HepG2 (cell line): ENCODE measurements around the gene DBNDD2. TPM values are rescaled to one million over a fixed set of nuclear protein-coding genes. Genes with fewer than 3 reads are reported as not detected.
A peak's percentile ranks its signal among the peaks of the same experiment; 100 is the strongest.

Source experiments
- BHLHE40 ChIP-seq: IDR thresholded peaks from 2 replicates; pipeline ENCODE4 v1.6.1; 2011; ENCODE audit warnings: low read length, improper control_type of control experiment
- MED13 ChIP-seq: sonication (generic); formaldehyde crosslinking; IDR thresholded peaks from 2 replicates; pipeline ENCODE4 v1.5.0; 2020; ENCODE audit warnings: missing genetic modification reagents
- NR2F1 ChIP-seq, 2 experiments: fragments of 450-650 bp in 1 of 2; formaldehyde crosslinking in 1 of 2; IDR thresholded peaks; 2 replicates each; pipeline versions ENCODE4 v1.5.0 to v1.6.1; 2016 to 2020; ENCODE audit warnings: mild to moderate bottlenecking in 1 of 2, missing compliant biosample characterization in 1 of 2, missing genetic modification reagents in 1 of 2, moderate library complexity in 1 of 2
- RAD21 ChIP-seq: fragments of 450-650 bp; formaldehyde crosslinking; IDR thresholded peaks from 2 replicates; pipeline ENCODE4 v1.5.0; 2020; ENCODE audit warnings: mild to moderate bottlenecking
- SALL1 ChIP-seq: sonication (generic); formaldehyde crosslinking; IDR thresholded peaks from 2 replicates; pipeline ENCODE4 v1.8.0; 2022; ENCODE audit warnings: mild to moderate bottlenecking, missing genetic modification reagents
- ZNF12 ChIP-seq: sonication (generic); formaldehyde crosslinking; IDR thresholded peaks from 2 replicates; pipeline ENCODE4 v1.5.0; 2020; ENCODE audit warnings: missing genetic modification reagents
- ZNF235 ChIP-seq: sonication (generic); formaldehyde crosslinking; IDR thresholded peaks from 2 replicates; pipeline ENCODE4 v1.8.1; 2023; ENCODE audit warnings: mild to moderate bottlenecking, missing genetic modification reagents, borderline replicate concordance
- ZNF556 ChIP-seq: sonication (generic); formaldehyde crosslinking; IDR thresholded peaks from 2 replicates; pipeline ENCODE4 v1.4.0; 2020; ENCODE audit warnings: mild to moderate bottlenecking, missing genetic modification reagents, borderline replicate concordance
- ZSCAN21 ChIP-seq: sonication (generic); formaldehyde crosslinking; IDR thresholded peaks from 2 replicates; pipeline ENCODE4 v1.8.0; 2022; ENCODE audit warnings: mild to moderate bottlenecking, missing genetic modification reagents, moderate library complexity, borderline replicate concordance
- polyA plus RNA-seq, 8 experiments: library from polyadenylated mRNA; depleted of rRNA in 3 of 8; stranded (reverse) in 7 of 8; unstranded in 1 of 8; fragments of >200 nt; fragmentation: Illumina TruSeq in 4 of 8; extraction: Trizol in 4 of 8; gene quantifications; 2 replicates each; pipeline versions ENCODE4 v1.2.1 to v1.2.3, GENCODE V29; 2011 to 2016; ENCODE audit warnings: low read depth in 4 of 8, missing spikeins in 1 of 8, mixed read lengths in 1 of 8; ENCODE audit not compliant: insufficient read depth in 1 of 8
- total RNA-seq, 5 experiments: library from RNA; depleted of rRNA; stranded (reverse); fragments of >200 nt; fragmentation: Illumina TruSeq; extraction: Trizol; gene quantifications; 2 replicates each; pipeline ENCODE4 v1.2.3, GENCODE V29; 2016; ENCODE audit warnings: low read depth in 1 of 5
- TF ChIP-seq, protein P1 (sequence below): sonication (generic); formaldehyde crosslinking; IDR thresholded peaks from 2 replicates; pipeline ENCODE4 v1.4.0; 2020; ENCODE audit warnings: missing genetic modification reagents, mild to moderate bottlenecking, borderline replicate concordance
- TF ChIP-seq, protein P2 (sequence below): sonication (generic); formaldehyde crosslinking; IDR thresholded peaks from 2 replicates; pipeline ENCODE4 v1.5.1; 2020; ENCODE audit warnings: missing genetic modification reagents, mild to moderate bottlenecking, borderline replicate concordance
- TF ChIP-seq, protein P3 (sequence below): sonication (generic); formaldehyde crosslinking; IDR thresholded peaks from 2 replicates; pipeline ENCODE4 v1.4.0; 2020; ENCODE audit warnings: low read depth, mild to moderate bottlenecking, missing genetic modification reagents
- TF ChIP-seq, protein P4 (sequence below): IDR thresholded peaks from 2 replicates; pipeline ENCODE4 v1.6.1; 2016; ENCODE audit warnings: mild to moderate bottlenecking
- TF ChIP-seq, protein P5 (sequence below): sonication (generic); formaldehyde crosslinking; IDR thresholded peaks from 2 replicates; pipeline ENCODE4 v1.4.0; 2020; ENCODE audit warnings: mild to moderate bottlenecking, missing genetic modification reagents
- TF ChIP-seq, protein P6 (sequence below): IDR thresholded peaks from 2 replicates; pipeline ENCODE4 v1.6.1; 2016; ENCODE audit warnings: low read depth, borderline replicate concordance

The DBNDD2 gene
- total and polyA plus RNA-seq, 2 of the 13 experiments (the other 11 are each of a cell fraction or from before 2014, with no cell fraction given): 16.7 to 47.6 TPM

DNA sequence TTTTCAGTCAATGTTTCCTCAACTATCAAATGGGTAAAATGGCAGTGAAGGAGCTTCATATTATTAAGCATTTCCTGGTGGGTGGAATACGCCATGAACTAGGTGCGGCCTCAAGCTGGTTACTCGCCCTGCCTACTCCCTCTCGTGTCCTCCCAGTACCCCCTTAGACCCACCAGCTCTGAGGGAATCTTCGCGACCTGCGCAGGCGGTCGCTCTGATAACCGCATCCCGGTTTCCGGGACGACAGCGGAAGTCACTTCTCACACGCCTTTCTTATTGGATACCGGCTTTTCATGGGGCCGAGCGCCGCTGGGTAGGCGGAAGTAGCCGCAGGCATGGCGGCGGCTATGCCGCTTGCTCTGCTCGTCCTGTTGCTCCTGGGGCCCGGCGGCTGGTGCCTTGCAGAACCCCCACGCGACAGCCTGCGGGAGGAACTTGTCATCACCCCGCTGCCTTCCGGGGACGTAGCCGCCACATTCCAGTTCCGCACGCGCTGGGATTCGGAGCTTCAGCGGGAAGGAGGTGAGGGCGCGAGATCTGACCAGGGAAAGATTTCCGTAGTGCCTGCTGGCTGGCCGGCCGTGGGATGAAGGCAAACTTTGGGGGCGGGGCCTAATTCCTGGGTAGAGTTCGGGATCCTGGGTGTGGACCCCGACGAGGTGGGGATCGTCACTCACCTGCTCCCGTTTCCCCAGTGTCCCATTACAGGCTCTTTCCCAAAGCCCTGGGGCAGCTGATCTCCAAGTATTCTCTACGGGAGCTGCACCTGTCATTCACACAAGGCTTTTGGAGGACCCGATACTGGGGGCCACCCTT is 7.9 kb downstream of the DBNDD2 start, which contains the start of gene PIGT (continued):
- TF ChIP-seq, protein P1, sequence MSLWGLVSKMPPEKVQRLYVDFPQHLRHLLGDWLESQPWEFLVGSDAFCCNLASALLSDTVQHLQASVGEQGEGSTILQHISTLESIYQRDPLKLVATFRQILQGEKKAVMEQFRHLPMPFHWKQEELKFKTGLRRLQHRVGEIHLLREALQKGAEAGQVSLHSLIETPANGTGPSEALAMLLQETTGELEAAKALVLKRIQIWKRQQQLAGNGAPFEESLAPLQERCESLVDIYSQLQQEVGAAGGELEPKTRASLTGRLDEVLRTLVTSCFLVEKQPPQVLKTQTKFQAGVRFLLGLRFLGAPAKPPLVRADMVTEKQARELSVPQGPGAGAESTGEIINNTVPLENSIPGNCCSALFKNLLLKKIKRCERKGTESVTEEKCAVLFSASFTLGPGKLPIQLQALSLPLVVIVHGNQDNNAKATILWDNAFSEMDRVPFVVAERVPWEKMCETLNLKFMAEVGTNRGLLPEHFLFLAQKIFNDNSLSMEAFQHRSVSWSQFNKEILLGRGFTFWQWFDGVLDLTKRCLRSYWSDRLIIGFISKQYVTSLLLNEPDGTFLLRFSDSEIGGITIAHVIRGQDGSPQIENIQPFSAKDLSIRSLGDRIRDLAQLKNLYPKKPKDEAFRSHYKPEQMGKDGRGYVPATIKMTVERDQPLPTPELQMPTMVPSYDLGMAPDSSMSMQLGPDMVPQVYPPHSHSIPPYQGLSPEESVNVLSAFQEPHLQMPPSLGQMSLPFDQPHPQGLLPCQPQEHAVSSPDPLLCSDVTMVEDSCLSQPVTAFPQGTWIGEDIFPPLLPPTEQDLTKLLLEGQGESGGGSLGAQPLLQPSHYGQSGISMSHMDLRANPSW (CRISPR knock-in tag): 0 out of 2 replicates have a peak, but pooled peaks have one; percentile 32
- TF ChIP-seq ZNF12 (CRISPR knock-in tag): 0 out of 2 replicates have a peak, but pooled peaks have one; percentile 19
- peak; percentile 83; the same call in 1 of the 2 replicates for TF ChIP-seq ZNF556 (CRISPR knock-in tag)
- TF ChIP-seq, protein P2, sequence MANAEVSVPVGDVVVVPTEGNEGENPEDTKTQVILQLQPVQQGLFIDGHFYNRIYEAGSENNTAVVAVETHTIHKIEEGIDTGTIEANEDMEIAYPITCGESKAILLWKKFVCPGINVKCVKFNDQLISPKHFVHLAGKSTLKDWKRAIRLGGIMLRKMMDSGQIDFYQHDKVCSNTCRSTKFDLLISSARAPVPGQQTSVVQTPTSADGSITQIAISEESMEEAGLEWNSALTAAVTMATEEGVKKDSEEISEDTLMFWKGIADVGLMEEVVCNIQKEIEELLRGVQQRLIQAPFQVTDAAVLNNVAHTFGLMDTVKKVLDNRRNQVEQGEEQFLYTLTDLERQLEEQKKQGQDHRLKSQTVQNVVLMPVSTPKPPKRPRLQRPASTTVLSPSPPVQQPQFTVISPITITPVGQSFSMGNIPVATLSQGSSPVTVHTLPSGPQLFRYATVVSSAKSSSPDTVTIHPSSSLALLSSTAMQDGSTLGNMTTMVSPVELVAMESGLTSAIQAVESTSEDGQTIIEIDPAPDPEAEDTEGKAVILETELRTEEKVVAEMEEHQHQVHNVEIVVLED: peak; percentile 82
- TF ChIP-seq NR2F1 (CRISPR knock-in tag; IDR thresholded peaks at IDR 0.05): no peak
- TF ChIP-seq BHLHE40: no peak
- peak; percentile 68; the same call in 1 of the 2 replicates for TF ChIP-seq ZSCAN21 (CRISPR knock-in tag)
- TF ChIP-seq, protein P3, sequence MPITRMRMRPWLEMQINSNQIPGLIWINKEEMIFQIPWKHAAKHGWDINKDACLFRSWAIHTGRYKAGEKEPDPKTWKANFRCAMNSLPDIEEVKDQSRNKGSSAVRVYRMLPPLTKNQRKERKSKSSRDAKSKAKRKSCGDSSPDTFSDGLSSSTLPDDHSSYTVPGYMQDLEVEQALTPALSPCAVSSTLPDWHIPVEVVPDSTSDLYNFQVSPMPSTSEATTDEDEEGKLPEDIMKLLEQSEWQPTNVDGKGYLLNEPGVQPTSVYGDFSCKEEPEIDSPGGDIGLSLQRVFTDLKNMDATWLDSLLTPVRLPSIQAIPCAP (CRISPR knock-in tag): no peak; the same call in 1 of the 2 replicates
- TF ChIP-seq SALL1 (CRISPR knock-in tag): peak; percentile 89
- TF ChIP-seq, protein P4, sequence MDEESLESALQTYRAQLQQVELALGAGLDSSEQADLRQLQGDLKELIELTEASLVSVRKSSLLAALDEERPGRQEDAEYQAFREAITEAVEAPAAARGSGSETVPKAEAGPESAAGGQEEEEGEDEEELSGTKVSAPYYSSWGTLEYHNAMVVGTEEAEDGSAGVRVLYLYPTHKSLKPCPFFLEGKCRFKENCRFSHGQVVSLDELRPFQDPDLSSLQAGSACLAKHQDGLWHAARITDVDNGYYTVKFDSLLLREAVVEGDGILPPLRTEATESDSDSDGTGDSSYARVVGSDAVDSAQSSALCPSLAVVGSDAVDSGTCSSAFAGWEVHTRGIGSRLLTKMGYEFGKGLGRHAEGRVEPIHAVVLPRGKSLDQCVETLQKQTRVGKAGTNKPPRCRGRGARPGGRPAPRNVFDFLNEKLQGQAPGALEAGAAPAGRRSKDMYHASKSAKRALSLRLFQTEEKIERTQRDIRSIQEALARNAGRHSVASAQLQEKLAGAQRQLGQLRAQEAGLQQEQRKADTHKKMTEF (CRISPR knock-in tag): peak; percentile 89
- TF ChIP-seq, protein P5, sequence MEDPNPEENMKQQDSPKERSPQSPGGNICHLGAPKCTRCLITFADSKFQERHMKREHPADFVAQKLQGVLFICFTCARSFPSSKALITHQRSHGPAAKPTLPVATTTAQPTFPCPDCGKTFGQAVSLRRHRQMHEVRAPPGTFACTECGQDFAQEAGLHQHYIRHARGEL (CRISPR knock-in tag): no peak
- peak; percentile 73; the same call in 1 of the 2 replicates for TF ChIP-seq MED13 (CRISPR knock-in tag)
- no peak for TF ChIP-seq ZNF235
- TF ChIP-seq, protein P6, sequence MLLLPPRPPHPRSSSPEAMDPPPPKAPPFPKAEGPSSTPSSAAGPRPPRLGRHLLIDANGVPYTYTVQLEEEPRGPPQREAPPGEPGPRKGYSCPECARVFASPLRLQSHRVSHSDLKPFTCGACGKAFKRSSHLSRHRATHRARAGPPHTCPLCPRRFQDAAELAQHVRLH: peak; percentile 89; the same call in 1 of the 2 replicates
- peak; percentile 82 for TF ChIP-seq RAD21 (CRISPR knock-in tag)
